Measurements from ENCODE around the gene TRPM5. TPM values are rescaled to one million over a fixed set of nuclear protein-coding genes. Genes with fewer than 3 reads are reported as not detected.
A peak's percentile ranks its signal among the peaks of the same experiment; 100 is the strongest.

The TRPM5 gene
- total and polyA plus RNA-seq, 2 of the 4 experiments (the other 2 are of a cell fraction): not detected

GRCh38 chr11:2400069-2400761 is 44.1 kb downstream of the TRPM5 start, which contains the start of gene TSSC4:
Gene TSSC4 (plus strand): TSS chr11:2400750. CDS start chr11:2402634, 1,884 bp downstream.
- dilution Hi-C loops (cut with HindIII; ENCODE audit: low sequenced_read_pairs, unreplicated experiment) (no loop called here), in situ Hi-C loops (cut with MboI; ENCODE audit: low sequenced_read_pairs) (no loop called here), intact Hi-C loops (cut with micrococcal nuclease) (loop anchor here (1.0 kb wide), 3 partner anchors 19 to 94 kb away; no protein-coding TSS in a partner anchor)
- peak within 1 kb of the TSS; percentile 94 for H2AFZ ChIP-seq (replicated peaks; ENCODE audit: low read length, poor library complexity)
- 1% methylated on average over 53 of the region's 66 CpGs; no CpG with 5 or more reads in 1 of the 2 experiments for WGBS, 2 experiments (ENCODE audit: extremely low coverage in 2 of 2, insufficient read length in 1 of 2)
- H3K14ac ChIP-seq (replicated peaks; ENCODE audit: low read depth, low read length): peak within 1 kb of the TSS; percentile 81
- peak within 1 kb of the TSS; percentile 90 for H3K4me3 ChIP-seq (ENCODE audit: insufficient read depth, low read depth, low read length)
- no peaks in the 10 kb centered on the region for H3K9me3 ChIP-seq (ENCODE audit: control insufficient read depth, insufficient read depth, low read length)
- H4K91ac ChIP-seq (ENCODE audit: insufficient read depth, low read depth, low read length): peak within 1 kb of the TSS; percentile 88
- peak within 1 kb of the TSS; percentile 91 to 99 for H4K8ac ChIP-seq (ENCODE audit: low read depth in 2 of 2, low read length in 2 of 2)
- H2BK5ac ChIP-seq (ENCODE audit: low read depth, low read length, poor library complexity, severe bottlenecking): peak within 1 kb of the TSS; percentile 62
- peak within 1 kb of the TSS; percentile 52; the same call in 1 of the 2 replicates for H2BK120ac ChIP-seq (ENCODE audit: low read depth, low read length)
- H3K9ac ChIP-seq (ENCODE audit: low read depth, low read length): peak within 1 kb of the TSS; percentile 96
- ATAC-seq (ENCODE audit: low read depth): peak; percentile 88
- H2BK15ac ChIP-seq (ENCODE audit: low read depth, low read length): no peak within 1 kb of the TSS
- H3K56ac ChIP-seq (ENCODE audit: extremely low read depth, insufficient read depth, low read length): peak within 1 kb of the TSS; percentile 92
- peak; percentile 100 for DNase-seq
- H4K20me1 ChIP-seq (ENCODE audit: insufficient read depth, low read length): no peaks in the 10 kb centered on the region
- peaks cover 9% of the 10 kb centered on the region for H3K4me1 ChIP-seq (ENCODE audit: control insufficient read depth, insufficient read depth, low read length)
- no peaks in the 10 kb centered on the region for H3K27me3 ChIP-seq (ENCODE audit: control insufficient read depth, insufficient read depth, low read length)
- ChIA-PET CTCF (interaction anchor here (1.0 kb wide), 1 partner anchor 19 kb away, joined by 3 read pairs; no protein-coding TSS in a partner anchor), POLR2A (ENCODE audit: unreplicated experiment) (interaction anchor here (0.5 to 1.2 kb wide), 5 partner anchors 22 to 809 kb away, joined by 3 to 17 read pairs (median 5); no protein-coding TSS in a partner anchor)
- H3K18ac ChIP-seq (ENCODE audit: low read depth, low read length): no peak within 1 kb of the TSS; the same call in 1 of the 2 replicates
- peak within 1 kb of the TSS; percentile 70 for H3K23ac ChIP-seq (ENCODE audit: low read depth, low read length)
- H2AK5ac ChIP-seq (ENCODE audit: low read depth, low read length): peak within 1 kb of the TSS; percentile 91
- peak within 1 kb of the TSS; percentile 69 for H3K27ac ChIP-seq (ENCODE audit: insufficient read depth, low read length)
- H3K9me1 ChIP-seq (ENCODE audit: insufficient read depth, low read length): no peaks in the 10 kb centered on the region
- H2AK9ac ChIP-seq (replicated peaks; ENCODE audit: low read depth, low read length, poor library complexity): peak within 1 kb of the TSS; percentile 99
- H3K4me2 ChIP-seq (ENCODE audit: low read depth, low read length): peak within 1 kb of the TSS; percentile 85
- BruUV-seq (replicated peaks): no TSS peak
- H3K79me1 ChIP-seq (ENCODE audit: low read depth in 1 of 2, low read length in 2 of 2): peaks cover 3 to 36% of the 10 kb centered on the region in 2 experiments; a peak in 3 of 4 replicates
- H2BK20ac ChIP-seq (ENCODE audit: low read depth, low read length): no peak within 1 kb of the TSS
- peak within 1 kb of the TSS; percentile 91 for H3K4ac ChIP-seq (ENCODE audit: low read depth, low read length)
- peaks cover 38% of the 10 kb centered on the region for H3K36me3 ChIP-seq (ENCODE audit: control insufficient read depth, insufficient read depth, low read length)
- peak within 1 kb of the TSS; percentile 92 for H4K5ac ChIP-seq (ENCODE audit: low read depth, low read length)
- TF ChIP-seq CTCF (conservative IDR thresholded peaks at IDR 0.05; ENCODE audit: low read depth, low read length) (peak; percentile 100), USF2 (IDR thresholded peaks at IDR 0.05; ENCODE audit: low read depth, low read length) (peak; percentile 32; the same call in 1 of the 2 replicates), FOS (IDR thresholded peaks at IDR 0.05; ENCODE audit: low read depth, low read length) (0 out of 2 replicates have a peak, but pooled peaks have one; percentile 2), RCOR1 (IDR thresholded peaks at IDR 0.05; ENCODE audit: insufficient replicate concordance, low read length) (peak; percentile 71), NFE2L2 (IDR thresholded peaks at IDR 0.05; ENCODE audit: low read depth, low read length) (0 out of 2 replicates have a peak, but pooled peaks have one; percentile 22), BHLHE40 (IDR thresholded peaks at IDR 0.05; ENCODE audit: low read depth, low read length) (peak; percentile 44; the same call in 1 of the 2 replicates), CEBPB (IDR thresholded peaks at IDR 0.05; ENCODE audit: low read depth, low read length) (peak; percentile 76), RAD21 (IDR thresholded peaks at IDR 0.05; ENCODE audit: low read length) (peak; percentile 65), CHD1 (IDR thresholded peaks at IDR 0.05; ENCODE audit: low read depth, low read length) (no peak), SMC3 (IDR thresholded peaks at IDR 0.05; ENCODE audit: low read depth, low read length) (peak; percentile 46), MAFK (IDR thresholded peaks at IDR 0.05; ENCODE audit: low read depth, low read length) (no peak), ELK1 (IDR thresholded peaks at IDR 0.05; ENCODE audit: borderline replicate concordance, low read depth, low read length) (peak; percentile 89), MXI1 (IDR thresholded peaks at IDR 0.05; ENCODE audit: borderline replicate concordance, low read depth, low read length) (no peak; the same call in 1 of the 2 replicates), POLR2A (IDR thresholded peaks at IDR 0.05; ENCODE audit: low read depth, low read length) (peak; percentile 53)
